T-cell (primary cell): Measurements from ENCODE around the gene GANC. TPM values are rescaled to one million over a fixed set of nuclear protein-coding genes. Genes with fewer than 3 reads are reported as not detected.
A peak's percentile ranks its signal among the peaks of the same experiment; 100 is the strongest.

ENCODE experiments used
- ATAC-seq, 4 experiments: fragments of 200-7000 bp in 3 of 4; fragments of 150-1000 bp in 1 of 4; cut with Tn5 transposase; replicated peaks in 1 of 4; 1 replicate in 3 of 4; 2 replicates in 1 of 4; pipeline ENCODE4 v1.10.0; 2021; ENCODE audit warnings: moderate library complexity in 3 of 4, mild to moderate bottlenecking in 2 of 4, moderate number of reproducible peaks in 1 of 4
- CTCF ChIA-PET, 2 donors: fragments of 300-600 bp; sonication (Branson Sonifier 250); formaldehyde crosslinking; loops; one replicate each; lab custom pipeline; 2022; ENCODE audit warnings: antibody characterized with exemption in 2 of 2; lab: Charles Lee
- POLR2A ChIA-PET, 2 donors: fragments of 300-600 bp; sonication (Branson Sonifier 250); formaldehyde crosslinking; loops; one replicate each; lab custom pipeline; 2022; ENCODE audit warnings: antibody characterized with exemption in 2 of 2; lab: Charles Lee
- DNase-seq, 35 experiments: peaks; one replicate each; pipeline versions ENCODE4 v3.0.0 to v3.0.0-alpha.2; 2013 to 2023
- H3K27ac ChIP-seq: one replicate; pipeline ENCODE4 v1.5.1; 2013; ENCODE audit warnings: low read length
- H3K27me3 ChIP-seq, 2 experiments: replicated peaks in 1 of 2; 1 replicate in 1 of 2; 2 replicates in 1 of 2; pipeline versions ENCODE4 v1.6.1 to v1.7.0; 2013; ENCODE audit warnings: low read length in 1 of 2, mixed read lengths in 1 of 2; ENCODE audit not compliant: control insufficient read depth in 2 of 2, insufficient read depth in 2 of 2; ENCODE audit errors: extremely low read depth in 1 of 2
- H3K36me3 ChIP-seq, 2 donors: 1 replicate in 1 of 2; 2 replicates in 1 of 2; pipeline versions ENCODE4 v1.6.1 to v1.7.0; 2013; ENCODE audit warnings: low read length in 1 of 2; ENCODE audit not compliant: control insufficient read depth in 2 of 2, insufficient read depth in 1 of 2; ENCODE audit errors: extremely low read depth in 1 of 2
- H3K4me1 ChIP-seq, 2 experiments: 1 replicate in 1 of 2; 2 replicates in 1 of 2; pipeline versions ENCODE4 v1.6.1 to v1.7.0; 2013; ENCODE audit warnings: low read length in 2 of 2, mixed read lengths in 1 of 2; ENCODE audit not compliant: insufficient read depth in 2 of 2, control insufficient read depth in 1 of 2; ENCODE audit errors: extremely low read depth in 1 of 2
- H3K4me3 ChIP-seq, 2 donors: 1 replicate in 1 of 2; 2 replicates in 1 of 2; pipeline versions ENCODE4 v1.5.1 to v1.7.0; 2013; ENCODE audit warnings: mild to moderate bottlenecking in 2 of 2, low read length in 1 of 2, moderate library complexity in 1 of 2; ENCODE audit not compliant: control insufficient read depth in 1 of 2; ENCODE audit errors: extremely low read depth in 1 of 2
- H3K9me3 ChIP-seq: 2 replicates; pipeline ENCODE4 v1.7.0; 2013
- H3K27ac Mint-ChIP-seq, 2 donors: one replicate each; pipeline ENCODE4 v1.8.0; 2020 to 2021; ENCODE audit warnings: mild to moderate bottlenecking in 2 of 2, mixed read lengths in 2 of 2
- H3K27me3 Mint-ChIP-seq, 2 donors: one replicate each; pipeline ENCODE4 v1.8.0; 2021 to 2022; ENCODE audit warnings: mixed read lengths in 2 of 2
- H3K36me3 Mint-ChIP-seq: one replicate; pipeline ENCODE4 v1.8.0; 2021; ENCODE audit warnings: mixed read lengths
- H3K4me1 Mint-ChIP-seq, 3 donors: one replicate each; pipeline ENCODE4 v1.8.0; 2020 to 2022; ENCODE audit warnings: mixed read lengths in 3 of 3, mild to moderate bottlenecking in 1 of 3
- H3K4me3 Mint-ChIP-seq, 3 donors: one replicate each; pipeline ENCODE4 v1.8.0; 2020 to 2022; ENCODE audit warnings: mild to moderate bottlenecking in 3 of 3, mixed read lengths in 3 of 3, moderate library complexity in 3 of 3
- H3K9me3 Mint-ChIP-seq, 3 donors: one replicate each; pipeline ENCODE4 v1.8.0; 2020 to 2022; ENCODE audit warnings: mixed read lengths in 3 of 3
- WGBS: methylation state at CpG from one replicate; pipeline ENCODE4 v1.1.5; 2013; ENCODE audit warnings: missing lambda C conversion rate; ENCODE audit not compliant: insufficient coverage; 5-methylcytosine and 5-hydroxymethylcytosine counted together
- total RNA-seq, 35 experiments: library from RNA in 6 of 35; stranded (reverse) in 6 of 35; fragments of 120-200 nt in 1 of 35; gene quantifications; one replicate each; pipeline versions ENCODE4 v1.2.1 to v1.2.4 and lab custom pipeline; 2013 to 2026

GANC gene
- total RNA-seq, 5 donors from 2014 or later (not counting 1 experiment from before 2014, with no cell fraction given): 32.7 to 51.2 (median 45.7) TPM

DNA sequence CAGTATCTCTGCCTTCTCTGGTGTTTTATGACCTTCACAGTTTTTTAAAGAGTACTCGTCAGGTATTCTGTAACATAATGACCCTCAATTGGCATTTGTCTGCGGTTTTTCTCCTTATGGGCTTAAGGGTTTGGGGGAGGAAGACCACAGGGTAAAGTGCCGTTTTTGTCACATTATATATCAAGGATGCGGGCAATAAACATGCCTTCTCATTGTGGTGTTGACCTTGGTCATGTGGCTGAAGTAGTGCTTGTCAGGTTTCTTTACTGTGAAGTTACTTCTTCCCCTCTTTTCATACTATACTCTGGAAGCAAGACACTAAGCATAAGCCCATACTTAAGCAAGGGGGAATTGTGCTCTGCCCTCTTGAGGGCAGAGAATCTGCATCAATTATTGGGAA, 102.9 kb downstream of the GANC start:
- H3K27me3 Mint-ChIP-seq: no peaks in the 10 kb centered on the region
- no peak overlapping the region for H3K27ac Mint-ChIP-seq
- Histone ChIP-seq H3K9me3 (no peaks in the 10 kb centered on the region), H3K4me3 (no peak overlapping the region), H3K36me3 (no peaks in the 10 kb centered on the region), H3K4me1 (no peaks in the 10 kb centered on the region), H3K27ac (no peak overlapping the region), H3K27me3 (no peaks in the 10 kb centered on the region)
- no peak for ATAC-seq
- POLR2A ChIA-PET: interaction anchor here in 1 of 2 donors (0.6 kb wide), 1 partner anchor 494 kb away, joined by 3 read pairs; no protein-coding TSS in a partner anchor
- peaks cover 7 to 15% (median 7%) of the 10 kb centered on the region in 3 donors for H3K9me3 Mint-ChIP-seq
- DNase-seq: no peak
- H3K36me3 Mint-ChIP-seq: peaks cover 19% of the 10 kb centered on the region
- no peak overlapping the region for H3K4me3 Mint-ChIP-seq
- CTCF ChIA-PET: no interaction called here
- no CpG with 5 or more reads among the region's 4 CpGs for WGBS
- no peaks in the 10 kb centered on the region for H3K4me1 Mint-ChIP-seq

DNA sequence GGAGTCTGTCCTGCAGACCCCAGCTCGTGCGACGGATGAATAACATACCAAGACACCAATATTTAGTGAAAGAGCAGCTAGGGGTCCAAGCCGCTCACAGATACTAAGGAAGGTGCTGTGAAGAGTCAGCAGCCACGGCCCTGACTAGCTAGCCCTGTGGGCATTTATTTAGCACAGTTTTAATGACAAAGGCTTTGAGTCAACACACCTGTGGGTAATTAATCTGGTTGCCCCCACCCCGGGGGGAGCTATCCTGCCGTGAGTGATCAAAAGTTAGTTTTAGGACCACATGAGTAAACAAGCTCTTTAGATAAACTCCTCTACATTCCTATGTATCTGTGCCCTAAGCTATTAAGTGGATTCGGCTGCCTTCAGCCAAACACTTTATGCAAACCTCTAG, 105.0 kb downstream of the GANC start:
- DNase-seq (no peak), ATAC-seq (no peak)
- no peak overlapping the region for H3K27ac Mint-ChIP-seq
- Histone ChIP-seq H3K36me3 (no peaks in the 10 kb centered on the region), H3K27me3 (no peaks in the 10 kb centered on the region), H3K4me3 (no peak overlapping the region), H3K9me3 (no peaks in the 10 kb centered on the region), H3K4me1 (no peaks in the 10 kb centered on the region), H3K27ac (no peak overlapping the region)
- H3K4me3 Mint-ChIP-seq: no peak overlapping the region
- H3K4me1 Mint-ChIP-seq: no peaks in the 10 kb centered on the region
- ChIA-PET POLR2A (no interaction called here), CTCF (no interaction called here)
- no peaks in the 10 kb centered on the region for H3K27me3 Mint-ChIP-seq
- whole genome bisulfite sequencing: 90% methylated on average over 2 of the region's 8 CpGs
- peaks cover 21% of the 10 kb centered on the region for H3K36me3 Mint-ChIP-seq
- peaks cover 7 to 15% (median 7%) of the 10 kb centered on the region in 3 donors for H3K9me3 Mint-ChIP-seq

DNA sequence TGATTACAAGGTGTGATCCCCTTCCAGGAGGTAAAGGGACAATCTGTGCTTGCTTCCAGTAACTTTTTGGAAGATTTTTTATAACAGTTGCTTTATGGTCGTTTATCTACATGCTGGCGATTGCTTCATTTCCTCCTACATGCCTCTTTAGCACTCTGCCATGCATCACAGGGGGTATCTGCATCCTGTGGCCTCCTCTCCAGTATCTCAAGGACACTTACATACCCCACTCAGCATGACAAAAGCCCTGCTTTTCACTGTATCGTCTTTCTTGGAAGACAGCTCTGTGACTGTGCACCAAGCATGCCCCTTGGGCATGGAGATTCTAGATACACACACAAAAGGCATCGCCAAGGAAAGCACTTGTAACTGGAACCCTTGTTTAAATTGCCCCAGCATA, 111.6 kb downstream of the GANC start:
- no peaks in the 10 kb centered on the region for H3K4me1 ChIP-seq
- ATAC-seq (no peak), DNase-seq (no peak)
- H3K36me3 Mint-ChIP-seq: peaks cover 30% of the 10 kb centered on the region
- ChIA-PET POLR2A (no interaction called here), CTCF (no interaction called here)
- H3K9me3 Mint-ChIP-seq: no peaks in the 10 kb centered on the region
- no peaks in the 10 kb centered on the region for H3K4me1 Mint-ChIP-seq
- no peak overlapping the region for H3K27ac ChIP-seq
- no peaks in the 10 kb centered on the region for H3K27me3 Mint-ChIP-seq
- no peak overlapping the region for H3K4me3 Mint-ChIP-seq
- no peak overlapping the region for H3K4me3 ChIP-seq
- H3K36me3 ChIP-seq: no peaks in the 10 kb centered on the region
- no peaks in the 10 kb centered on the region for H3K9me3 ChIP-seq
- no peaks in the 10 kb centered on the region for H3K27me3 ChIP-seq
- 66% methylated on average over 4 of the region's 4 CpGs for WGBS
- no peak overlapping the region for H3K27ac Mint-ChIP-seq

DNA sequence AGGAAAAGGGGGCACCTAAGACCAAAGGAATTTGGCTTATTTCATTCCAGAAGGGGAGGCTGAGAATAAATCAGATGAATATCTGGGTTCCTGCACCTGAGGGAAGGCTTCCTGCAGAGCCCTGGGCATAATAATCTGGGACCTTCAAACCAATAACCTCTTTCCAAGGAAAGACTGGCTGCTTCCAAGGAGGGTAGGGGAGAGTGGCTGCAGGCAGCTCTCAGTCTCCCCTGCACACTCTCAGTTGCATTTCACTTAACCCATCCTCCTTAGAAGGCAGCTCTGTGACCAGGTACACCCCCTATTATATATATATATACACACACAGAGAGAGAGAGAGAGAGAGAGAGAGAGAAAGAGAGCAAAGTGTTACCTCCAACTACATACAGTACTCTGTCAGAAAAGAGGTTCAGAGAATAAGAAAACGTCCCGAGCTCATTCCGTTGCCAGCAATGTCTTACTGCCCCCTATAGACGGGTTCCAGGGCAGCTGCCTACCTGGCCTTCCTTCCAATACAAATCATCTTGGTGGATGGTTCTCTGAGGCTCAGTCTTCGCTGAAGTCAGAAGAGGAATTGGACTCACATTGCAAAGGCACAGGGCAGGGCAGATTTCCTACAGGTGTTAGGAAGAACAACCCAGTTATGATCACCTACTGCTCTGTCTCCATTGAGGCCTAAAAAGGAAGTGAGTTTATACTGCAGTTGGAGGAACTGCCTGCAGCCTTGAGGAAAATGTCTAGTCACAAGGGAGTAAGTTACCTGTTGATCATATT, 112.4 kb downstream of the GANC start:
- H3K9me3 Mint-ChIP-seq: no peaks in the 10 kb centered on the region
- H3K36me3 ChIP-seq: no peaks in the 10 kb centered on the region
- H3K9me3 ChIP-seq: no peaks in the 10 kb centered on the region
- peak in 1 of 35 experiments; percentile 25 for DNase-seq
- no peaks in the 10 kb centered on the region for H3K27me3 ChIP-seq
- no peak overlapping the region for H3K4me3 Mint-ChIP-seq
- WGBS: 54% methylated on average over 2 of the region's 5 CpGs
- H3K27ac Mint-ChIP-seq: no peak overlapping the region
- H3K36me3 Mint-ChIP-seq: peaks cover 35% of the 10 kb centered on the region
- no peaks in the 10 kb centered on the region for H3K27me3 Mint-ChIP-seq
- no peaks in the 10 kb centered on the region for H3K4me1 Mint-ChIP-seq
- ChIA-PET POLR2A (interaction anchor here (0.5 to 0.6 kb wide), 2 partner anchors 164 to 216 kb away, joined by 3 to 4 read pairs; partner anchors contain the start of gene HAUS2 (in 1 of the 2)), CTCF (no interaction called here)
- no peak overlapping the region for H3K4me3 ChIP-seq
- H3K27ac ChIP-seq: no peak overlapping the region
- H3K4me1 ChIP-seq: no peaks in the 10 kb centered on the region
- ATAC-seq: no peak

DNA sequence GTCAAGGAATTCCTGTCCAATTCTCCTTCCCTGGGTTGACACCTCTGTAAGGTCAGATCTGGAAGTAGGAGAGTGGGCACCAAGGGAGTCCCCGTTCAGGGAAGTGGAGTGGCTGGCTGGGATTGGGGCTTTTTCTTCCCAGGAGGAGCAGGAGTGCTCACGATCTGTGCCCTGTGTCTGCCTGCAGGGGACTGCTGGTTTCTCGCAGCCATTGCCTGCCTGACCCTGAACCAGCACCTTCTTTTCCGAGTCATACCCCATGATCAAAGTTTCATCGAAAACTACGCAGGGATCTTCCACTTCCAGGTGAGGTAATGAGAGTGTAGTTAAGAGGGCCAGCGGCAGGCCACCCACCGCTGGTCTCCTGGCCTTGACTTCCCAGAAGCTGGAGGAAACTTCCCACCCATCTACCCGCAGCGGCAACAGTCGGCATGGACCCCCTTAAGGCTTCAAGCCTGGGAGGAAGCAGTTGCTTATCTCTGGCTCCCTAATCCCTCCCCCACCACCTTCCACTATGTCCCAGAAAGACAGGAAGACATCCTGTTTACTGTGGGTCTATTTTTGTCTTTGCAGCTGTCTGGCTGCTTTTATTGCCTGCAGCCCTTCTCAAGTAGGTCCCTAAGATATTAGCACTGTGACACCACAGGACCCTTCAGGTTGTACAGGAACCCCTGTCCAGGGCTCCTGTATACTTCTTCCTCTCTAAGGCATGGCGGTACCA, 113.1 kb downstream of the GANC start:
- Mint-ChIP-seq H3K27me3 (no peaks in the 10 kb centered on the region), H3K4me1 (no peaks in the 10 kb centered on the region), H3K36me3 (peaks cover 35% of the 10 kb centered on the region), H3K4me3 (no peak overlapping the region), H3K27ac (no peak overlapping the region), H3K9me3 (no peaks in the 10 kb centered on the region)
- no peaks in the 10 kb centered on the region for H3K4me1 ChIP-seq
- no peaks in the 10 kb centered on the region for H3K27me3 ChIP-seq
- ChIA-PET POLR2A (interaction anchor here in 1 of 2 donors (0.6 kb wide), 1 partner anchor 163 kb away, joined by 3 read pairs; the partner anchor contains the start of gene HAUS2), CTCF (no interaction called here)
- no peak for ATAC-seq
- H3K36me3 ChIP-seq: no peaks in the 10 kb centered on the region
- 100% methylated on average over 2 of the region's 12 CpGs for WGBS
- no peak for DNase-seq
- no peak overlapping the region for H3K27ac ChIP-seq
- H3K9me3 ChIP-seq: no peaks in the 10 kb centered on the region
- H3K4me3 ChIP-seq: no peak overlapping the region

DNA sequence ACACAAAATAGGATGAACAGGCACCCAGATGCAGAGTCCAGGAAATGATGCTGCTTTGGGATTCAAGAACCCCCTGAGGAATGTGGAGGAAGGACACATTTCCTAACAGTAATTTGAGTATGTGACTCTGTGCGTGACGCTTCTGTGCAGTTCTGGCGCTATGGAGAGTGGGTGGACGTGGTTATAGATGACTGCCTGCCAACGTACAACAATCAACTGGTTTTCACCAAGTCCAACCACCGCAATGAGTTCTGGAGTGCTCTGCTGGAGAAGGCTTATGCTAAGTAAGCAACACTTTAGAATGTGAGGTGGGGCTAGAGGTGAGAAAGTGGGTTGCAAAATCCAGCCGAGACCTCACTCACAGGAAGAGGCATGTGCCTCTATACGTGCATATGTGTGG, 114.6 kb downstream of the GANC start:
- Mint-ChIP-seq H3K4me1 (no peaks in the 10 kb centered on the region), H3K4me3 (no peak overlapping the region), H3K27me3 (no peaks in the 10 kb centered on the region), H3K36me3 (peaks cover 33% of the 10 kb centered on the region), H3K27ac (no peak overlapping the region), H3K9me3 (no peaks in the 10 kb centered on the region)
- no peak for DNase-seq
- Histone ChIP-seq H3K36me3 (no peaks in the 10 kb centered on the region), H3K27me3 (no peaks in the 10 kb centered on the region), H3K27ac (no peak overlapping the region), H3K9me3 (no peaks in the 10 kb centered on the region), H3K4me1 (no peaks in the 10 kb centered on the region), H3K4me3 (no peak overlapping the region)
- 80% methylated on average over 3 of the region's 8 CpGs for WGBS
- ChIA-PET CTCF (no interaction called here), POLR2A (no interaction called here)
- no peak for ATAC-seq
